Activated T-cell treated with anti-CD3 and anti-CD28 coated beads for 48 hours (primary cell): ENCODE results near the gene TET1.
A peak's percentile ranks its signal among the peaks of the same experiment; 100 is the strongest.
"Not testable (repeated sequence)": the region's sequence is repeated elsewhere in the genome, so short reads cannot be mapped to it uniquely, and the experiment has no call there.

Experiments
- DNase-seq: peaks from one replicate; pipeline ENCODE4 v3.0.0-alpha.2; 2020; ENCODE audit warnings: low read depth

Gene TET1

GRCh38 chr10:68564712-68565111 is 4.6 kb downstream of the TET1 start:
- DNase-seq: no peak

- DNase-seq: no peak
Measured at GRCh38 chr10:68565658-68566057, 5.5 kb downstream of the TET1 start.

- no peak for DNase-seq
Measured at GRCh38 chr10:68566351-68566750, 6.2 kb downstream of the TET1 start.

- no peak for DNase-seq
Measured at GRCh38 chr10:68566955-68567354, 6.8 kb downstream of the TET1 start.

GRCh38 chr10:68572151-68572550 is 12.0 kb downstream of the TET1 start:
- no peak for DNase-seq

GRCh38 chr10:68574051-68574450 is 13.9 kb downstream of the TET1 start:
- DNase-seq: no peak

- DNase-seq: no peak
Measured at GRCh38 chr10:68576118-68576517, 16.0 kb downstream of the TET1 start.

GRCh38 chr10:68578974-68579373 is 18.8 kb downstream of the TET1 start:
- DNase-seq: no peak

GRCh38 chr10:68584187-68584586 is 24.1 kb downstream of the TET1 start:
- not testable (repeated sequence) for DNase-seq

- DNase-seq: no peak
Measured at GRCh38 chr10:68586606-68587305, 26.6 kb downstream of the TET1 start.

GRCh38 chr10:68594405-68594804 is 34.3 kb downstream of the TET1 start:
- no peak for DNase-seq

GRCh38 chr10:68595513-68595912 is 35.4 kb downstream of the TET1 start:
- DNase-seq: no peak

- DNase-seq: no peak
Measured at GRCh38 chr10:68597407-68597806, 37.3 kb downstream of the TET1 start.

GRCh38 chr10:68598978-68599770 is 39.0 kb downstream of the TET1 start:
- no peak for DNase-seq

- no peak for DNase-seq
Measured at GRCh38 chr10:68599771-68600040, 39.6 kb downstream of the TET1 start.

GRCh38 chr10:68600041-68600778 is 40.1 kb downstream of the TET1 start:
- peak; percentile 41 for DNase-seq

GRCh38 chr10:68601501-68602265 is 41.5 kb downstream of the TET1 start:
- no peak for DNase-seq

GRCh38 chr10:68602434-68602833 is 42.3 kb downstream of the TET1 start:
- no peak for DNase-seq

GRCh38 chr10:68603766-68604165 is 43.6 kb downstream of the TET1 start:
- DNase-seq: no peak

GRCh38 chr10:68604441-68604840 is 44.3 kb downstream of the TET1 start:
- DNase-seq: no peak

GRCh38 chr10:68606918-68607317 is 46.8 kb downstream of the TET1 start:
- DNase-seq: no peak

- not testable (repeated sequence) for DNase-seq
Measured at GRCh38 chr10:68610023-68610422, 49.9 kb downstream of the TET1 start.
